HepG2 (cell line): Measurements from ENCODE around the gene SERINC2. TPM values are rescaled to one million over a fixed set of nuclear protein-coding genes. Genes with fewer than 3 reads are reported as not detected.

ENCODE experiments used
- ATAC-seq: fragments of 200-7000 bp; cut with Tn5 transposase; 3 replicates; pipeline ENCODE4 v1.9.1; 2020; ENCODE audit warnings: mild to moderate bottlenecking, moderate library complexity
- BruUV-seq: library from RNA; stranded (reverse); fragments of 400-500 nt; replicated peaks from 2 replicates; lab custom pipeline; 2021; lab: Mats Ljungman, UMichigan
- CTCF ChIA-PET: fragments of 300-600 bp; formaldehyde crosslinking; extraction: SDS; loops from one replicate; lab custom pipeline; 2021; ENCODE audit warnings: low total read pairs, inconsistent platforms, low intra/inter-chr PET ratio; lab: Yijun Ruan, JAX
- POLR2A ChIA-PET: fragments of 350-600 bp; sonication (Branson Sonifier 250); formaldehyde crosslinking; loops from one replicate; lab custom pipeline; 2020; ENCODE audit warnings: antibody characterized with exemption, inconsistent platforms; lab: Yijun Ruan, JAX
- DNase-seq: peaks from one replicate; pipeline ENCODE4 v3.0.0-alpha.2; 2015; ENCODE audit warnings: low spot score
- FAIRE-seq: peaks from 3 replicates; lab custom pipeline; 2011; peaks lifted over from hg19 to GRCh38; lab: Jason Lieb, UNC
- H2AFZ ChIP-seq: one replicate; pipeline ENCODE4 v1.6.1; 2011; ENCODE audit warnings: low read length, inconsistent platforms
- H3K27ac ChIP-seq: fragments of 300-600 bp; 3 replicates; pipeline ENCODE4 v1.8.0; 2011; ENCODE audit warnings: mixed run types, mild to moderate bottlenecking, mixed read lengths, low read length, inconsistent platforms; ENCODE audit not compliant: insufficient read depth; ENCODE audit errors: extremely low read length
- H3K27me3 ChIP-seq, 2 experiments: fragments of 200-600 bp in 1 of 2; 2 replicates in 1 of 2; 3 replicates in 1 of 2; pipeline versions ENCODE4 v1.6.0 to v1.8.0; 2011; ENCODE audit warnings: low read length in 2 of 2, mild to moderate bottlenecking in 2 of 2, moderate library complexity in 2 of 2, inconsistent platforms in 1 of 2; ENCODE audit not compliant: insufficient read depth in 2 of 2, control insufficient read depth in 1 of 2
- H3K36me3 ChIP-seq, 2 experiments: fragments of 200-600 bp in 1 of 2; replicated peaks in 1 of 2; 2 replicates in 1 of 2; 3 replicates in 1 of 2; pipeline versions ENCODE4 v1.5.1 to v1.8.0; 2011; ENCODE audit warnings: low read length in 2 of 2, inconsistent platforms in 1 of 2; ENCODE audit not compliant: insufficient read depth in 2 of 2, control insufficient read depth in 1 of 2
- H3K4me1 ChIP-seq: 2 replicates; pipeline ENCODE4 v1.5.1; 2012; ENCODE audit warnings: low read length, inconsistent platforms; ENCODE audit not compliant: insufficient read depth
- H3K4me2 ChIP-seq: 2 replicates; pipeline ENCODE4 v1.6.0; 2011; ENCODE audit warnings: low read depth, low read length, inconsistent platforms
- H3K4me3 ChIP-seq, 3 experiments: fragments of 200-600 bp in 1 of 3; sonication (generic), shearing (Covaris generic) in 1 of 3; replicated peaks in 1 of 3; 2 replicates each; pipeline ENCODE4 v1.5.1; 2011 to 2016; ENCODE audit warnings: low read length in 3 of 3, inconsistent platforms in 2 of 3, low read depth in 2 of 3, mild to moderate bottlenecking in 2 of 3, control low read depth in 1 of 3, mixed read lengths in 1 of 3; ENCODE audit not compliant: insufficient read depth in 1 of 3
- H3K79me2 ChIP-seq: one replicate; pipeline ENCODE4 v1.6.1; 2011; ENCODE audit warnings: low read length, inconsistent platforms; ENCODE audit not compliant: insufficient read depth
- H3K9ac ChIP-seq: 2 replicates; pipeline ENCODE4 v1.6.0; 2011; ENCODE audit warnings: mild to moderate bottlenecking, low read depth, low read length, inconsistent platforms; ENCODE audit not compliant: insufficient read depth
- H3K9me3 ChIP-seq: 2 replicates; pipeline ENCODE4 v1.5.1; 2012; ENCODE audit warnings: mild to moderate bottlenecking, low read length
- H4K20me1 ChIP-seq: 2 replicates; pipeline ENCODE4 v1.6.0; 2011; ENCODE audit warnings: inconsistent platforms, mild to moderate bottlenecking, low read length, moderate library complexity; ENCODE audit not compliant: insufficient read depth
- ARHGAP35 ChIP-seq: sonication (generic); formaldehyde crosslinking; IDR thresholded peaks from 2 replicates; pipeline ENCODE4 v1.9.0; 2022; ENCODE audit warnings: mild to moderate bottlenecking, inconsistent platforms, moderate library complexity, missing genetic modification reagents, borderline replicate concordance
- E2F1 ChIP-seq: sonication (generic); formaldehyde crosslinking; IDR thresholded peaks from 2 replicates; pipeline ENCODE4 v1.5.0; 2020; ENCODE audit warnings: missing genetic modification reagents
- ERF ChIP-seq: IDR thresholded peaks from 2 replicates; pipeline ENCODE4 v1.6.1; 2018; ENCODE audit warnings: missing biosample characterization, missing genetic modification reagents
- NR2F6 ChIP-seq, 2 experiments: IDR thresholded peaks; 2 replicates each; pipeline ENCODE4 v1.6.1; 2016; ENCODE audit warnings: antibody characterized with exemption in 1 of 2, mild to moderate bottlenecking in 1 of 2
- RXRB ChIP-seq: IDR thresholded peaks from 2 replicates; pipeline ENCODE4 v1.6.1; 2016; ENCODE audit warnings: borderline replicate concordance, missing genetic modification reagents, missing compliant biosample characterization
- TBX2 ChIP-seq: sonication (generic); formaldehyde crosslinking; IDR thresholded peaks from 2 replicates; pipeline ENCODE4 v1.5.0; 2020; ENCODE audit warnings: missing genetic modification reagents, mild to moderate bottlenecking, borderline replicate concordance
- TRIM24 ChIP-seq: sonication (generic); formaldehyde crosslinking; IDR thresholded peaks from 2 replicates; pipeline ENCODE4 v1.8.0; 2022; ENCODE audit warnings: mild to moderate bottlenecking, missing genetic modification reagents
- ZBTB20 ChIP-seq: sonication (generic); formaldehyde crosslinking; IDR thresholded peaks from 2 replicates; pipeline ENCODE4 v1.8.1; 2023; ENCODE audit warnings: missing genetic modification reagents, low read depth, mild to moderate bottlenecking, borderline replicate concordance
- ZFP90 ChIP-seq: sonication (generic); formaldehyde crosslinking; IDR thresholded peaks from 2 replicates; pipeline ENCODE4 v1.8.0; 2022; ENCODE audit warnings: missing genetic modification reagents, mild to moderate bottlenecking, inconsistent platforms, borderline replicate concordance
- ZKSCAN8 ChIP-seq: IDR thresholded peaks from 2 replicates; pipeline ENCODE4 v1.6.1; 2016; ENCODE audit warnings: borderline replicate concordance, missing genetic modification reagents, missing compliant biosample characterization
- ZNF232 ChIP-seq: sonication (generic); formaldehyde crosslinking; IDR thresholded peaks from 2 replicates; pipeline ENCODE4 v1.4.0; 2020; ENCODE audit warnings: missing genetic modification reagents, borderline replicate concordance
- ZNF547 ChIP-seq: sonication (generic); formaldehyde crosslinking; IDR thresholded peaks from 2 replicates; pipeline ENCODE4 v1.5.1; 2020; ENCODE audit warnings: mild to moderate bottlenecking, missing genetic modification reagents
- ZNF619 ChIP-seq: sonication (generic); formaldehyde crosslinking; IDR thresholded peaks from 2 replicates; pipeline ENCODE4 v1.4.0; 2020; ENCODE audit warnings: mild to moderate bottlenecking, missing genetic modification reagents
- ZNF687 ChIP-seq: sonication (generic); formaldehyde crosslinking; IDR thresholded peaks from 2 replicates; pipeline ENCODE4 v1.5.1; 2020; ENCODE audit warnings: mild to moderate bottlenecking, missing genetic modification reagents, moderate library complexity
- ZSCAN25 ChIP-seq: sonication (generic); formaldehyde crosslinking; IDR thresholded peaks from 2 replicates; pipeline ENCODE4 v1.8.0; 2022; ENCODE audit warnings: mild to moderate bottlenecking, missing genetic modification reagents
- WGBS: methylation state at CpG from one replicate; pipeline ENCODE4 v1.1.6; 2017; ENCODE audit warnings: low lambda C conversion rate; 5-methylcytosine and 5-hydroxymethylcytosine counted together
- in situ Hi-C: cut with HindIII; loops from 2 replicates; pipeline ENCODE4 v1.10.0; 2017; ENCODE audit warnings: low pct_unique_long_range_greater_than_20kb; ENCODE audit not compliant: extremely low pct_ligation_motif_present
- intact Hi-C: fragments of 100-400 bp; cut with micrococcal nuclease; formaldehyde crosslinking; loops from one replicate; pipeline ENCODE4 v1.10.0; 2022; ENCODE audit not compliant: unreplicated experiment
- polyA plus RNA-seq, 8 experiments: library from polyadenylated mRNA; depleted of rRNA in 3 of 8; stranded (reverse) in 7 of 8; unstranded in 1 of 8; fragments of >200 nt; fragmentation: Illumina TruSeq in 4 of 8; extraction: Trizol in 4 of 8; gene quantifications; 2 replicates each; pipeline versions ENCODE4 v1.2.1 to v1.2.3, GENCODE V29; 2011 to 2016; ENCODE audit warnings: low read depth in 4 of 8, missing spikeins in 1 of 8, mixed read lengths in 1 of 8; ENCODE audit not compliant: insufficient read depth in 1 of 8
- total RNA-seq, 5 experiments: library from RNA; depleted of rRNA; stranded (reverse); fragments of >200 nt; fragmentation: Illumina TruSeq; extraction: Trizol; gene quantifications; 2 replicates each; pipeline ENCODE4 v1.2.3, GENCODE V29; 2016; ENCODE audit warnings: low read depth in 1 of 5
- TF ChIP-seq, protein P1 (sequence below): sonication (generic); formaldehyde crosslinking; IDR thresholded peaks from 2 replicates; pipeline ENCODE4 v1.4.0; 2020; ENCODE audit warnings: missing genetic modification reagents

The SERINC2 gene
- total and polyA plus RNA-seq, 2 of the 13 experiments (the other 11 are each of a cell fraction or from before 2014, with no cell fraction given) = 4.8 to 126 TPM

- no peaks in the 10 kb centered on the region for H4K20me1 ChIP-seq
- peaks cover 2 to 11% of the 10 kb centered on the region in 2 experiments; a peak in 4 of 5 replicates for H3K27me3 ChIP-seq
- H3K4me1 ChIP-seq = peaks cover 55% of the 10 kb centered on the region
- peak overlapping the region; percentile 55; the same call in 1 of the 2 replicates for H3K9ac ChIP-seq
- H3K36me3 ChIP-seq = no peaks in the 10 kb centered on the region
- CTCF ChIA-PET = interaction anchor here (1.1 to 5.4 kb wide), 4 partner anchors 23 to 170 kb away, joined by 3 to 95 read pairs (median 12); no protein-coding TSS in a partner anchor
- H3K79me2 ChIP-seq = no peaks in the 10 kb centered on the region
- peak overlapping the region; percentile 97 for H3K4me2 ChIP-seq
- FAIRE-seq = peak; percentile 47
- peak overlapping the region; percentile 2 to 70 (median 12); a peak in 4 of 6 replicates for H3K4me3 ChIP-seq
- intact Hi-C loops = loop anchor here (1.0 kb wide), 2 partner anchors 28 to 155 kb away; no protein-coding TSS in a partner anchor
- ATAC-seq = peak; percentile 94
- DNase-seq = peak; percentile 57
- POLR2A ChIA-PET = interaction anchor here (0.6 to 1.3 kb wide), 6 partner anchors 11 to 154 kb away, joined by 3 to 7 read pairs (median 4); partner anchors contain the start of gene FABP3
- BruUV-seq = no TSS peak
- H3K9me3 ChIP-seq = no peaks in the 10 kb centered on the region
- in situ Hi-C loops = loop anchor here (5.0 kb wide), 2 partner anchors 33 to 158 kb away; no protein-coding TSS in a partner anchor
- WGBS = under 1% methylated on average over 12 of the region's 36 CpGs
- H3K27ac ChIP-seq = no peak overlapping the region
- H2AFZ ChIP-seq = peak overlapping the region; percentile 91
- 0 out of 2 replicates have a peak, but pooled peaks have one; percentile 21 for TF ChIP-seq E2F1 (CRISPR knock-in tag)
- peak; percentile 57; the same call in 1 of the 2 replicates for TF ChIP-seq RXRB
- TF ChIP-seq TRIM24 (CRISPR knock-in tag) = no peak
- TF ChIP-seq, protein P1, sequence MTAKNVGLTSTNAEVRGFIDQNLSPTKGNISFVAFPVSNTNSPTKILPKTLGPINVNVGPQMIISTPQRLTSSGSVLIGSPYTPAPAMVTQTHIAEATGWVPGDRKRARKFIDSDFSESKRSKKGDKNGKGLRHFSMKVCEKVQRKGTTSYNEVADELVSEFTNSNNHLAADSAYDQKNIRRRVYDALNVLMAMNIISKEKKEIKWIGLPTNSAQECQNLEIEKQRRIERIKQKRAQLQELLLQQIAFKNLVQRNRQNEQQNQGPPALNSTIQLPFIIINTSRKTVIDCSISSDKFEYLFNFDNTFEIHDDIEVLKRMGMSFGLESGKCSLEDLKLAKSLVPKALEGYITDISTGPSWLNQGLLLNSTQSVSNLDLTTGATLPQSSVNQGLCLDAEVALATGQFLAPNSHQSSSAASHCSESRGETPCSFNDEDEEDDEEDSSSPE (CRISPR knock-in tag) = peak; percentile 83
- TF ChIP-seq ZFP90 = 0 out of 2 replicates have a peak, but pooled peaks have one; percentile 29
- peak; percentile 70 for TF ChIP-seq ZNF547 (CRISPR knock-in tag)
- TF ChIP-seq ARHGAP35 (CRISPR knock-in tag) = peak; percentile 64; the same call in 1 of the 2 replicates
- TF ChIP-seq NR2F6 (IDR thresholded peaks at IDR 0.05) = peak; percentile 18; the same call in 1 of the 2 replicates
- TF ChIP-seq NR2F6 (CRISPR knock-in tag; IDR thresholded peaks at IDR 0.05) = 0 out of 2 replicates have a peak, but pooled peaks have one; percentile 27
- no peak for TF ChIP-seq ZKSCAN8
- peak; percentile 96 for TF ChIP-seq ZNF687 (CRISPR knock-in tag)
- 0 out of 2 replicates have a peak, but pooled peaks have one; percentile 21 for TF ChIP-seq ZNF232 (CRISPR knock-in tag)
- TF ChIP-seq ZNF619 (CRISPR knock-in tag) = 0 out of 2 replicates have a peak, but pooled peaks have one; percentile 22
- TF ChIP-seq ZBTB20 (CRISPR knock-in tag) = 0 out of 2 replicates have a peak, but pooled peaks have one; percentile 13
- TF ChIP-seq ERF (CRISPR knock-in tag) = peak; percentile 69
- TF ChIP-seq TBX2 (CRISPR knock-in tag) = peak; percentile 59; the same call in 1 of the 2 replicates
- TF ChIP-seq ZSCAN25 (CRISPR knock-in tag) = peak; percentile 69
These were observed 18.3 kb upstream of the SERINC2 start for GRCh38 chr1:31394584-31395193.
